ENCODE data around the gene DNAH10. TPM values are rescaled to one million over a fixed set of nuclear protein-coding genes. Genes with fewer than 3 reads are reported as not detected.

Gene DNAH10
- total RNA-seq, 1 experiment from 2014 or later = 0.39 TPM

DNA sequence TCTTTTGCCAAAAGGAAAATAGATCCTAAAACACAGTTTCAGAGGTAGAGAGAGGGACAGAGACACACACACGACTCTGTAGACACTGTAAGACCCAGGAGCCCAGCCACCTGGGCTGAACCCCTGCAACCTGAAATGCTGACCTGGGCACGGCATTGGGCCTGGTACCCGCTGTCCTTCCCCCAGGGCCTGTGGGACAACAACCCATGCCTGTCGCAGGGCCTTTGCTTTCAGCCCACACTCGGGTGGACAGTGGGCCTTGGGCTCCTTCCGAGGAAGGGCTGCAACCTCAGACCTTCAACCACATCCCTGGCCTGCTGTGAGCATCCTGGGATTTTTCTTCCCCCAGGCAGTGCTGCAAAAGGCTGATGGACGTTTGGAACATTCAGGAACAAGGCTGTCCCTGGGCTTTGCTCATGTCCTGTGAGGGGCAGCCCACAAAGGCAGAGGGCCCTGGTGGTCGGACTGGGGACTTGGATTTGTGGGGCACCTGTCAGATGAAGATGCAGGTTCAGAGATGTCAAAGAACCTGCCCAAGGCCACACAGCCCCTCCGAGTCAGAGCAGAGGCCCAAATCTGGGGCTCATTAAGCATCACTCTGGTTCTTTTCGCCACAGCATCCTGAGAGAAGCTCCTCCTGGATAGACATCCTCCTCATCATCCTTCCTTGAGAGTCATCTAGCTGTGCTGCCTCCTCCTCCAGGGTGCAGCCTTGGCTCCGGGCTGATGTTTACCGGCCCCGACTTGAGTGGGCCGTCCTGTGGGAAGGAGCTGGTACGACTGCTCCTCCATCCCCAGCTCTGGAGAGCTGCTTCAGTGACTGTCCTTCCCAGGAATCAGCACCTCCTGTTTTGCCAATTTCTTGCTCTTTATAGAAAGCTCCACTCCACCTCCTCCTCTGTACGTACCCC lies 177.9 kb downstream of the DNAH10 start:
- ChIA-PET POLR2A (no interaction called here), CTCF (no interaction called here)
- Histone ChIP-seq H3K4me3 (ENCODE audit: low read depth in 2 of 2, low read length in 2 of 2) (no peak overlapping the region), H3K9me3 (ENCODE audit: control insufficient read depth, insufficient read depth, low read depth, low read length) (no peaks in the 10 kb centered on the region), H3K27ac (ENCODE audit: low read length) (no peak overlapping the region), H3K4me1 (ENCODE audit: control insufficient read depth, insufficient read depth, low read length) (no peaks in the 10 kb centered on the region), H3K27me3 (ENCODE audit: control insufficient read depth, insufficient read depth, low read length) (no peaks in the 10 kb centered on the region), H3K36me3 (ENCODE audit: control insufficient read depth, insufficient read depth, low read length) (no peaks in the 10 kb centered on the region; the same call in 1 of the 2 replicates)
- no peak for TF ChIP-seq POLR2AphosphoS5 (IDR thresholded peaks at IDR 0.05; ENCODE audit: low read depth, low read length)
- no peak for TF ChIP-seq SIN3A (IDR thresholded peaks at IDR 0.05; ENCODE audit: borderline replicate concordance, insufficient read depth, low read depth, low read length)
- no peak for TF ChIP-seq TCF7L2 (IDR thresholded peaks at IDR 0.05; ENCODE audit: low read depth, low read length)
- no peak for TF ChIP-seq REST (IDR thresholded peaks at IDR 0.05; ENCODE audit: insufficient read depth in 1 of 2, low read depth in 2 of 2, low read length in 1 of 2)
- TF ChIP-seq, protein P1, sequence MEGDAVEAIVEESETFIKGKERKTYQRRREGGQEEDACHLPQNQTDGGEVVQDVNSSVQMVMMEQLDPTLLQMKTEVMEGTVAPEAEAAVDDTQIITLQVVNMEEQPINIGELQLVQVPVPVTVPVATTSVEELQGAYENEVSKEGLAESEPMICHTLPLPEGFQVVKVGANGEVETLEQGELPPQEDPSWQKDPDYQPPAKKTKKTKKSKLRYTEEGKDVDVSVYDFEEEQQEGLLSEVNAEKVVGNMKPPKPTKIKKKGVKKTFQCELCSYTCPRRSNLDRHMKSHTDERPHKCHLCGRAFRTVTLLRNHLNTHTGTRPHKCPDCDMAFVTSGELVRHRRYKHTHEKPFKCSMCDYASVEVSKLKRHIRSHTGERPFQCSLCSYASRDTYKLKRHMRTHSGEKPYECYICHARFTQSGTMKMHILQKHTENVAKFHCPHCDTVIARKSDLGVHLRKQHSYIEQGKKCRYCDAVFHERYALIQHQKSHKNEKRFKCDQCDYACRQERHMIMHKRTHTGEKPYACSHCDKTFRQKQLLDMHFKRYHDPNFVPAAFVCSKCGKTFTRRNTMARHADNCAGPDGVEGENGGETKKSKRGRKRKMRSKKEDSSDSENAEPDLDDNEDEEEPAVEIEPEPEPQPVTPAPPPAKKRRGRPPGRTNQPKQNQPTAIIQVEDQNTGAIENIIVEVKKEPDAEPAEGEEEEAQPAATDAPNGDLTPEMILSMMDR (IDR thresholded peaks at IDR 0.05) = no peak
- no peak for DNase-seq (ENCODE audit: low read depth, low spot score)
- BruUV-seq (replicated peaks) = no TSS peak
- intact Hi-C loops (cut with micrococcal nuclease; ENCODE audit: unreplicated experiment) = no loop called here
- in situ Hi-C loops (cut with HindIII; ENCODE audit: low pct_unique_long_range_greater_than_20kb, low sequenced_read_pairs) = no loop called here
- ATAC-seq = no peak

DNA sequence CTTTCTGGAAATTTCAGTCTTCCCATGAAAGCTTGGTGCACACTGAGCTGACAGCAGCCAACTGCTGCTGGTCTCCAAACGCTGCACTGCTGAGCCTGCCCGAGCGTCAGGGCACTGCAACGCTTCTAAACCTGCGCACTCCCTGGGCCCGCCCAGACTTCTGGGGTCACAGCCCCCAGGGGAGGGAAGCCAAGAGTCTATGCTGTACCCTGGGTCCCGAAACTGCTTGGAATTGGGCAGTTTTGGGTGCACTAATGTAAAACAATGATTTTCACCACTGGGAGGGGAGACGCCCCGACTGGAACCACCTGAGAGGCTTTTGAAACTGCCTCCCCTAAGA lies 178.5 kb downstream of the DNAH10 start:
- H3K4me1 ChIP-seq (ENCODE audit: control insufficient read depth, insufficient read depth, low read length) = no peaks in the 10 kb centered on the region
- BruUV-seq (replicated peaks) = no TSS peak
- ChIA-PET POLR2A (no interaction called here), CTCF (no interaction called here)
- intact Hi-C loops (cut with micrococcal nuclease; ENCODE audit: unreplicated experiment) (no loop called here), in situ Hi-C loops (cut with HindIII; ENCODE audit: low pct_unique_long_range_greater_than_20kb, low sequenced_read_pairs) (no loop called here)
- ATAC-seq (no peak), DNase-seq (ENCODE audit: low read depth, low spot score) (no peak)
- no peak overlapping the region for H3K27ac ChIP-seq (ENCODE audit: low read length)
- no peak overlapping the region for H3K4me3 ChIP-seq (ENCODE audit: low read depth in 2 of 2, low read length in 2 of 2)
- no peaks in the 10 kb centered on the region for H3K9me3 ChIP-seq (ENCODE audit: control insufficient read depth, insufficient read depth, low read depth, low read length)
- no peaks in the 10 kb centered on the region; the same call in 1 of the 2 replicates for H3K36me3 ChIP-seq (ENCODE audit: control insufficient read depth, insufficient read depth, low read length)
- TF ChIP-seq POLR2AphosphoS5 (IDR thresholded peaks at IDR 0.05; ENCODE audit: low read depth, low read length) (no peak), SIN3A (IDR thresholded peaks at IDR 0.05; ENCODE audit: borderline replicate concordance, insufficient read depth, low read depth, low read length) (no peak), REST (IDR thresholded peaks at IDR 0.05; ENCODE audit: insufficient read depth in 1 of 2, low read depth in 2 of 2, low read length in 1 of 2) (no peak), TCF7L2 (IDR thresholded peaks at IDR 0.05; ENCODE audit: low read depth, low read length) (no peak)
- TF ChIP-seq, protein P1 (IDR thresholded peaks at IDR 0.05) = no peak
- no peaks in the 10 kb centered on the region for H3K27me3 ChIP-seq (ENCODE audit: control insufficient read depth, insufficient read depth, low read length)
